IMR-90 (cell line): ENCODE data around the gene EHMT1. TPM values are rescaled to one million over a fixed set of nuclear protein-coding genes. Genes with fewer than 3 reads are reported as not detected.

ENCODE experiments used
- ATAC-seq: fragments of 200-7000 bp; cut with Tn5 transposase; 2 replicates; pipeline ENCODE4 v1.9.1; 2020; ENCODE audit warnings: low read depth, mild to moderate bottlenecking, moderate library complexity
- BruUV-seq: library from RNA; stranded (reverse); fragments of 400-500 nt; replicated peaks from 2 replicates; lab custom pipeline; 2021; lab: Mats Ljungman, UMichigan
- CTCF ChIA-PET: fragments of 300-600 bp; formaldehyde crosslinking; extraction: SDS; loops from one replicate; lab custom pipeline; 2021; ENCODE audit warnings: antibody characterized with exemption; lab: Yijun Ruan, JAX
- POLR2A ChIA-PET: fragments of 300-600 bp; sonication (Branson Sonifier 250); formaldehyde crosslinking; loops from one replicate; lab custom pipeline; 2022; ENCODE audit warnings: antibody characterized with exemption; ENCODE audit not compliant: unreplicated experiment; lab: Charles Lee
- DNase-seq: peaks from one replicate; pipeline ENCODE4 v3.0.0; 2013
- H2AFZ ChIP-seq: replicated peaks from 2 replicates; pipeline ENCODE3; 2013; ENCODE audit warnings: low read length, mild to moderate bottlenecking; ENCODE audit not compliant: poor library complexity
- H2AK5ac ChIP-seq: 2 replicates; pipeline ENCODE4 v1.6.1; 2013; ENCODE audit warnings: low read depth, low read length, inconsistent platforms
- H2AK9ac ChIP-seq: replicated peaks from 2 replicates; pipeline ENCODE3; 2013; ENCODE audit warnings: mild to moderate bottlenecking, low read depth, low read length, moderate library complexity; ENCODE audit not compliant: poor library complexity
- H2BK120ac ChIP-seq: 2 replicates; pipeline ENCODE4 v1.6.1; 2013; ENCODE audit warnings: low read depth, low read length, inconsistent platforms
- H2BK15ac ChIP-seq: 3 replicates; pipeline ENCODE4 v1.6.1; 2013; ENCODE audit warnings: low read depth, low read length, inconsistent platforms
- H2BK20ac ChIP-seq: 2 replicates; pipeline ENCODE4 v1.6.1; 2013; ENCODE audit warnings: low read depth, mild to moderate bottlenecking, inconsistent platforms, low read length, moderate library complexity
- H2BK5ac ChIP-seq: 2 replicates; pipeline ENCODE4 v1.6.1; 2013; ENCODE audit warnings: mild to moderate bottlenecking, low read depth, low read length, inconsistent platforms; ENCODE audit not compliant: poor library complexity, severe bottlenecking
- H3K14ac ChIP-seq: replicated peaks from 2 replicates; pipeline ENCODE4 v1.6.1; 2013; ENCODE audit warnings: low read depth, low read length, inconsistent platforms
- H3K18ac ChIP-seq: 2 replicates; pipeline ENCODE4 v1.6.1; 2013; ENCODE audit warnings: low read depth, low read length, control low read depth
- H3K23ac ChIP-seq: 2 replicates; pipeline ENCODE4 v1.6.1; 2013; ENCODE audit warnings: low read depth, low read length, inconsistent platforms
- H3K27ac ChIP-seq: 2 replicates; pipeline ENCODE4 v1.5.1; 2013; ENCODE audit warnings: mild to moderate bottlenecking, control low read depth, low read length; ENCODE audit not compliant: insufficient read depth
- H3K27me3 ChIP-seq: 2 replicates; pipeline ENCODE4 v1.6.1; 2013; ENCODE audit warnings: low read length; ENCODE audit not compliant: control insufficient read depth, insufficient read depth
- H3K36me3 ChIP-seq: 2 replicates; pipeline ENCODE4 v1.6.1; 2013; ENCODE audit warnings: low read length, mixed read lengths; ENCODE audit not compliant: control insufficient read depth, insufficient read depth
- H3K4ac ChIP-seq: 2 replicates; pipeline ENCODE4 v1.6.1; 2013; ENCODE audit warnings: low read depth, low read length, inconsistent platforms
- H3K4me1 ChIP-seq: 2 replicates; pipeline ENCODE4 v1.6.1; 2013; ENCODE audit warnings: low read length, mixed read lengths; ENCODE audit not compliant: control insufficient read depth, insufficient read depth
- H3K4me2 ChIP-seq: 2 replicates; pipeline ENCODE4 v1.6.1; 2013; ENCODE audit warnings: low read depth, mild to moderate bottlenecking, control low read depth, low read length, moderate library complexity
- H3K4me3 ChIP-seq: 2 replicates; pipeline ENCODE4 v1.5.1; 2013; ENCODE audit warnings: low read depth, mild to moderate bottlenecking, control low read depth, low read length, moderate library complexity; ENCODE audit not compliant: insufficient read depth
- H3K56ac ChIP-seq: 2 replicates; pipeline ENCODE4 v1.6.1; 2013; ENCODE audit warnings: low read length, inconsistent platforms; ENCODE audit not compliant: insufficient read depth; ENCODE audit errors: extremely low read depth
- H3K79me1 ChIP-seq, 2 experiments: 2 replicates each; pipeline ENCODE4 v1.6.1; 2013; ENCODE audit warnings: low read length in 2 of 2, inconsistent platforms in 1 of 2, low read depth in 1 of 2
- H3K9ac ChIP-seq: 2 replicates; pipeline ENCODE4 v1.6.1; 2013; ENCODE audit warnings: low read depth, low read length, control low read depth
- H3K9me1 ChIP-seq: 2 replicates; pipeline ENCODE4 v1.6.1; 2013; ENCODE audit warnings: low read length, inconsistent platforms; ENCODE audit not compliant: insufficient read depth
- H3K9me3 ChIP-seq: 2 replicates; pipeline ENCODE4 v1.6.1; 2013; ENCODE audit warnings: low read length; ENCODE audit not compliant: control insufficient read depth, insufficient read depth
- H4K20me1 ChIP-seq: 2 replicates; pipeline ENCODE4 v1.6.1; 2013; ENCODE audit warnings: low read length, inconsistent platforms; ENCODE audit not compliant: insufficient read depth
- H4K5ac ChIP-seq: 2 replicates; pipeline ENCODE4 v1.6.1; 2013; ENCODE audit warnings: mild to moderate bottlenecking, low read depth, low read length, control low read depth
- H4K8ac ChIP-seq, 2 experiments: 2 replicates each; pipeline ENCODE4 v1.6.1; 2013; ENCODE audit warnings: low read depth in 2 of 2, low read length in 2 of 2, control low read depth in 1 of 2, inconsistent platforms in 1 of 2
- H4K91ac ChIP-seq: 2 replicates; pipeline ENCODE4 v1.6.1; 2013; ENCODE audit warnings: low read depth, low read length, inconsistent platforms; ENCODE audit not compliant: insufficient read depth
- BHLHE40 ChIP-seq: fragments of 150-350 bp; IDR thresholded peaks from 2 replicates; pipeline ENCODE4 v1.6.1; 2016; ENCODE audit warnings: mild to moderate bottlenecking, low read depth, low read length
- CEBPB ChIP-seq: IDR thresholded peaks from 2 replicates; pipeline ENCODE4 v1.6.1; 2012; ENCODE audit warnings: low read depth, low read length, improper control_type of control experiment
- CHD1 ChIP-seq: IDR thresholded peaks from 2 replicates; pipeline ENCODE4 v1.6.1; 2012; ENCODE audit warnings: low read depth, low read length, improper control_type of control experiment
- FOS ChIP-seq: fragments of 150-350 bp; IDR thresholded peaks from 2 replicates; pipeline ENCODE4 v1.6.1; 2016; ENCODE audit warnings: low read depth, low read length
- MAFK ChIP-seq: IDR thresholded peaks from 2 replicates; pipeline ENCODE4 v1.6.1; 2012; ENCODE audit warnings: low read depth, low read length, improper control_type of control experiment
- POLR2A ChIP-seq: IDR thresholded peaks from 2 replicates; pipeline ENCODE4 v1.6.1; 2012; ENCODE audit warnings: mild to moderate bottlenecking, low read depth, low read length
- RFX5 ChIP-seq: IDR thresholded peaks from 2 replicates; pipeline ENCODE4 v1.8.0; 2012; ENCODE audit warnings: low read depth, mild to moderate bottlenecking, low read length, moderate library complexity
- WGBS, 2 experiments: methylation state at CpG; one replicate each; pipeline versions ENCODE4 v1.1.5 to v1.1.7; 2013; ENCODE audit warnings: missing lambda C conversion rate in 2 of 2; ENCODE audit not compliant: insufficient read length in 1 of 2; ENCODE audit errors: extremely low coverage in 2 of 2; 5-methylcytosine and 5-hydroxymethylcytosine counted together
- dilution Hi-C: fragments of 300-500 bp; cut with HindIII; formaldehyde crosslinking; loops from one replicate; pipeline ENCODE4 v1.14.3; 2018; ENCODE audit warnings: low sequenced_read_pairs; ENCODE audit not compliant: unreplicated experiment
- in situ Hi-C: fragments of 300-500 bp; cut with MboI; formaldehyde crosslinking; loops from 3 replicates; pipeline ENCODE4 v1.14.3; 2019; ENCODE audit warnings: low sequenced_read_pairs, inconsistent platforms, mixed read lengths
- intact Hi-C: fragments of 100-400 bp; cut with micrococcal nuclease; formaldehyde crosslinking; loops from 2 replicates; pipeline ENCODE4 v1.10.0; 2022
- polyA plus RNA-seq, 3 experiments: library from polyadenylated mRNA; depleted of rRNA; stranded (reverse); fragments of >200 nt; gene quantifications; 2 replicates each; pipeline ENCODE4 v1.2.3, GENCODE V29; 2012; ENCODE audit warnings: low replicate concordance in 1 of 3
- total RNA-seq: library from RNA; depleted of rRNA; stranded (reverse); fragments of >200 nt; gene quantifications from 2 replicates; pipeline ENCODE4 v1.2.3, GENCODE V29; 2012
- TF ChIP-seq, protein P1 (sequence below): fragments of 150-350 bp; IDR thresholded peaks from 2 replicates; pipeline ENCODE4 v1.6.1; 2016; ENCODE audit warnings: low read depth, mild to moderate bottlenecking, low read length, moderate library complexity, borderline replicate concordance
- TF ChIP-seq, protein P2 (sequence below): fragments of 150-350 bp; IDR thresholded peaks from 2 replicates; pipeline ENCODE4 v1.6.1; 2017; ENCODE audit warnings: mild to moderate bottlenecking, antibody characterized with exemption, low read length, low read depth

The EHMT1 gene
- total and polyA plus RNA-seq, 2 of the 4 experiments (the other 2 are of a cell fraction): 32.8 to 35.1 TPM

DNA sequence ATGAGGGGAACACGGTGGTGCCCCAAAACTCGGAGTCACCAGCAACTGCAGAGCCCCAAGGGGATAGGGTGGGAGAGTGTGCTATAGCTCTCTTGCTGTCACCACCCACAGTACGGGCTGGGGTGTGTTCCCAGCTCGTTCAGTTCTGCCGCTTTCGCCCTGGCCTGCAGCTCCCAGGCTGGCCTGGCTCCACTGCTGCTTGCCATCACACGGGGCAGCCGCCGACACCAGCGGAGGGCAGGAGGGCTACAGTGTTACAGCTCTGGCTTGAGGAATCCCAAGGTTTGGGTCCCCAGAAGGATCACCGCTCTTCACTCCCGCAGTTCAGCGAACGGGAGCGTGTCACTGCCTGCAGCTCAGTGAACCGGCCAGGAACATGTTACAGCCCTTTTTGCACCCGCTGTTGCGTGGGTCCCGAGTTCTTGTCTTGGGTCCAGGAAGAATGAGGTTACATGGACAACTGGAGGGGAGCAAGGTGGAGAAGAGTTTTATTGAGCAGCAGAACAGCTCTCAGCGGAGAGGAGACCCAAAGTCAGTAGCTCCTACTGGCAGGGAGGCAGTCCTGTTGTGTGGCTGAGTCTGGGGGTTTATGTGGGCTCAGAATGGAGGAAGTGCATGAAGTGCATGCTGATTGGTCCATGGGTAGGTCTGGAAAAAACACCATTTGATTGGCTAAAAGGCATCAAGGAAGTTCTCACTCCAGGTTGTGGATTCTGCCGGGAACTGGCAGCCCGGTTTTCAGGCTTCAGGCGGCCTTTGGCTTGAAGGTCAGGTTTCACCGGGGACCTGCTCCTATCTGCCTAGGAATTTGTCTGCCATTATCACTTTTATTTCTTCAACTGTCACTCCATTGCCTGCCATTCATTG, 113.4 kb downstream of the EHMT1 start:
- Histone ChIP-seq H4K91ac (no peak overlapping the region), H4K5ac (no peak overlapping the region), H2BK120ac (no peak overlapping the region), H3K36me3 (peaks cover 37% of the 10 kb centered on the region), H3K4me1 (peaks cover 4% of the 10 kb centered on the region; the same call in 1 of the 2 replicates), H3K27me3 (no peaks in the 10 kb centered on the region), H3K9me1 (peaks cover 14% of the 10 kb centered on the region), H3K9me3 (peaks cover 6% of the 10 kb centered on the region), H2AK9ac (no peak overlapping the region), H3K18ac (no peak overlapping the region), H2AFZ (no peak overlapping the region), H3K14ac (no peak overlapping the region), H3K4me2 (no peak overlapping the region), H3K9ac (no peak overlapping the region), H2BK5ac (no peak overlapping the region), H2BK20ac (no peak overlapping the region), H3K23ac (no peak overlapping the region), H3K4ac (no peak overlapping the region), H4K20me1 (peaks cover 4% of the 10 kb centered on the region), H3K4me3 (no peak overlapping the region), H3K27ac (no peak overlapping the region), H3K56ac (no peak overlapping the region), H3K79me1 (peaks cover 33 to 55% of the 10 kb centered on the region in 2 experiments), H2AK5ac (no peak overlapping the region), H4K8ac (no peak overlapping the region), H2BK15ac (no peak overlapping the region)
- ChIA-PET CTCF (no interaction called here), POLR2A (no interaction called here)
- intact Hi-C loops: no loop called here
- ATAC-seq (no peak), DNase-seq (no peak)
- no TSS peak for BruUV-seq
- dilution Hi-C loops: no loop called here
- WGBS, 2 experiments: 93% methylated on average over 15 of the region's 24 CpGs; no CpG with 5 or more reads in 1 of the 2 experiments
- in situ Hi-C loops: no loop called here
- TF ChIP-seq RFX5 (no peak), FOS (no peak), POLR2A (no peak), CHD1 (no peak), MAFK (no peak), BHLHE40 (no peak), CEBPB (no peak)
- TF ChIP-seq, protein P1, sequence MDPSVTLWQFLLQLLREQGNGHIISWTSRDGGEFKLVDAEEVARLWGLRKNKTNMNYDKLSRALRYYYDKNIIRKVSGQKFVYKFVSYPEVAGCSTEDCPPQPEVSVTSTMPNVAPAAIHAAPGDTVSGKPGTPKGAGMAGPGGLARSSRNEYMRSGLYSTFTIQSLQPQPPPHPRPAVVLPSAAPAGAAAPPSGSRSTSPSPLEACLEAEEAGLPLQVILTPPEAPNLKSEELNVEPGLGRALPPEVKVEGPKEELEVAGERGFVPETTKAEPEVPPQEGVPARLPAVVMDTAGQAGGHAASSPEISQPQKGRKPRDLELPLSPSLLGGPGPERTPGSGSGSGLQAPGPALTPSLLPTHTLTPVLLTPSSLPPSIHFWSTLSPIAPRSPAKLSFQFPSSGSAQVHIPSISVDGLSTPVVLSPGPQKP: no peak
- TF ChIP-seq, protein P2, sequence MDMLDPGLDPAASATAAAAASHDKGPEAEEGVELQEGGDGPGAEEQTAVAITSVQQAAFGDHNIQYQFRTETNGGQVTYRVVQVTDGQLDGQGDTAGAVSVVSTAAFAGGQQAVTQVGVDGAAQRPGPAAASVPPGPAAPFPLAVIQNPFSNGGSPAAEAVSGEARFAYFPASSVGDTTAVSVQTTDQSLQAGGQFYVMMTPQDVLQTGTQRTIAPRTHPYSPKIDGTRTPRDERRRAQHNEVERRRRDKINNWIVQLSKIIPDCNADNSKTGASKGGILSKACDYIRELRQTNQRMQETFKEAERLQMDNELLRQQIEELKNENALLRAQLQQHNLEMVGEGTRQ: no peak
